Tibial nerve (tissue), 4 donors: ENCODE measurements around the gene AKNA. TPM values are rescaled to one million over a fixed set of nuclear protein-coding genes. Genes with fewer than 3 reads are reported as not detected.

ENCODE experiments used
- DNase-seq, 2 donors: peaks; one replicate each; pipeline ENCODE4 v3.0.0-alpha.2; 2019; ENCODE audit warnings: low spot score in 2 of 2
- H3K27ac ChIP-seq, 4 donors: fragments of 200-600 bp; sonication (generic) in 3 of 4; one replicate each; pipeline ENCODE4 v1.5.1; 2017 to 2019; ENCODE audit warnings: mild to moderate bottlenecking in 1 of 4
- H3K27me3 ChIP-seq, 2 donors: fragments of 200-600 bp; sonication (generic) in 1 of 2; one replicate each; pipeline versions ENCODE4 v1.5.1 to v1.6.0; 2017 to 2019
- H3K36me3 ChIP-seq, 3 donors: fragments of 200-600 bp; sonication (generic); one replicate each; pipeline ENCODE4 v1.5.1; 2018 to 2019
- H3K4me1 ChIP-seq, 4 donors: fragments of 200-600 bp; sonication (generic) in 3 of 4; one replicate each; pipeline ENCODE4 v1.5.1; 2017 to 2019
- H3K4me3 ChIP-seq, 4 donors: fragments of 200-600 bp; sonication (generic) in 3 of 4; one replicate each; pipeline ENCODE4 v1.5.1; 2017 to 2019; ENCODE audit warnings: mild to moderate bottlenecking in 1 of 4, moderate library complexity in 1 of 4
- H3K9me3 ChIP-seq, 4 donors: fragments of 200-600 bp; sonication (generic) in 3 of 4; one replicate each; pipeline ENCODE4 v1.5.1; 2017 to 2019
- CTCF ChIP-seq, 5 experiments: fragments of 200-600 bp in 3 of 5; fragments of 450-650 bp in 2 of 5; sonication (generic) in 3 of 5; IDR thresholded peaks; one replicate each; pipeline ENCODE4 v1.5.1; 2016 to 2019; ENCODE audit warnings: antibody characterized with exemption in 5 of 5, mild to moderate bottlenecking in 3 of 5, moderate library complexity in 2 of 5
- EP300 ChIP-seq, 2 donors: sonication (generic); formaldehyde crosslinking; IDR thresholded peaks; one replicate each; pipeline ENCODE4 v1.6.1; 2017; ENCODE audit warnings: antibody characterized with exemption in 2 of 2, mild to moderate bottlenecking in 1 of 2
- POLR2A ChIP-seq, 2 donors: fragments of 450-650 bp; IDR thresholded peaks; one replicate each; pipeline ENCODE4 v1.6.1; 2017; ENCODE audit warnings: antibody characterized with exemption in 2 of 2, mild to moderate bottlenecking in 2 of 2, moderate library complexity in 2 of 2
- WGBS, 2 donors: methylation state at CpG; one replicate each; pipeline ENCODE4 v1.1.5; 2018; 5-methylcytosine and 5-hydroxymethylcytosine counted together
- total RNA-seq, 4 donors: library from RNA; depleted of rRNA; stranded (reverse); fragments of >200 nt; gene quantifications; one replicate each; pipeline ENCODE4 v1.1.0, GENCODE V29; 2016

Gene AKNA
- total RNA-seq, 4 donors from 2014 or later, result 23.6 to 42.2 (median 36.6) TPM

GRCh38 chr9:114291886-114292590 is 95.7 kb downstream of the AKNA start:
- no peak for TF ChIP-seq CTCF (IDR thresholded peaks at IDR 0.05)
- no peak for TF ChIP-seq EP300 (IDR thresholded peaks at IDR 0.05)
- TF ChIP-seq POLR2A (IDR thresholded peaks at IDR 0.05), result no peak
- Histone ChIP-seq H3K4me3 (no peak overlapping the region), H3K27me3 (no peaks in the 10 kb centered on the region), H3K9me3 (peaks cover 0 to 15% (median 3%) of the 10 kb centered on the region in 4 donors), H3K27ac (no peak overlapping the region), H3K36me3 (peaks cover 0 to 70% (median 0%) of the 10 kb centered on the region in 3 donors), H3K4me1 (no peaks in the 10 kb centered on the region)
- peak in 1 of 2 donors; percentile 8 for DNase-seq
- WGBS, 2 donors, result 88 to 93% methylated on average over 11 of the region's 11 CpGs

GRCh38 chr9:114291064-114291474 is 96.7 kb downstream of the AKNA start:
- no peaks in the 10 kb centered on the region for H3K4me1 ChIP-seq
- peak; percentile 69 to 84 for DNase-seq
- TF ChIP-seq POLR2A (IDR thresholded peaks at IDR 0.05), result no peak
- TF ChIP-seq CTCF (IDR thresholded peaks at IDR 0.05), result peak; percentile 87 to 97 (median 93)

DNA sequence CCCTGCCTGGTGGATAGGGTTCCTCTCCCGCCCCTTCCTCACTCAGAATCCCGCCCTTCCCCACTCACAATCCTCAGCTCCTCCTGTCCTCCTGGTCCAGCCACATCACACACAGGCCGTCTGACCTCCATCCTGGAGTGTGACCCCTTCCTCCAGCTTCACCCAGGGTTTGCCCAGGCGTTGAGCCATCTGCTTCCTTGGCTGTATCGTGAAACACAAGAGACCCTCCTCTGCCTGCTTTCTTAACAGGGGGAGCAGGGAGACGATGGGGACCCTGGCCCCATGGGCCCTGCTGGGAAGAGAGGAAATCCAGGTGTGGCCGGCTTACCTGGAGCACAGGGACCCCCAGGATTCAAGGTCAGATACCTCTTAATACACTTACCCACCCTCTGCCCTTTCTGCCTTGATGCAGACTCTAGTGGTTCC is 97.2 kb downstream of the AKNA start:
- peaks cover 0 to 8% (median 3%) of the 10 kb centered on the region in 4 donors for H3K9me3 ChIP-seq
- 66 to 67% methylated on average over 7 of the region's 7 CpGs for WGBS, 2 donors
- TF ChIP-seq POLR2A (IDR thresholded peaks at IDR 0.05) (no peak), CTCF (IDR thresholded peaks at IDR 0.05) (no peak), EP300 (IDR thresholded peaks at IDR 0.05) (no peak)
- no peaks in the 10 kb centered on the region for H3K27me3 ChIP-seq
- peaks cover 0 to 55% (median 0%) of the 10 kb centered on the region in 3 donors for H3K36me3 ChIP-seq
- peak overlapping the region in 1 of 4 donors; percentile 30 for H3K27ac ChIP-seq
- DNase-seq, result no peak
- H3K4me3 ChIP-seq, result no peak overlapping the region
- peaks cover 0 to under 1% (median 0%) of the 10 kb centered on the region in 4 donors for H3K4me1 ChIP-seq

More at GRCh38 chr9:114291064-114291474, 96.7 kb downstream of the AKNA start:
- Histone ChIP-seq H3K9me3 (peaks cover 0 to 9% (median 3%) of the 10 kb centered on the region in 4 donors), H3K27ac (peak overlapping the region in 1 of 4 donors; percentile 30), H3K27me3 (no peaks in the 10 kb centered on the region), H3K36me3 (peaks cover 0 to 60% (median 0%) of the 10 kb centered on the region in 3 donors), H3K4me3 (no peak overlapping the region)
- 17 to 18% methylated on average over 12 of the region's 12 CpGs for WGBS, 2 donors

GRCh38 chr9:114289571-114290481 is 98.0 kb downstream of the AKNA start:
- WGBS, 2 donors, result 80 to 87% methylated on average over 13 of the region's 13 CpGs
- peak in 1 of 2 donors; percentile 7 for DNase-seq
- H3K9me3 ChIP-seq, result peaks cover 0 to 4% (median 1%) of the 10 kb centered on the region in 4 donors
- H3K4me3 ChIP-seq, result no peak overlapping the region
- TF ChIP-seq CTCF (IDR thresholded peaks at IDR 0.05), result no peak
- no peak for TF ChIP-seq EP300 (IDR thresholded peaks at IDR 0.05)
- TF ChIP-seq POLR2A (IDR thresholded peaks at IDR 0.05), result no peak
- peaks cover 0 to 48% (median 0%) of the 10 kb centered on the region in 3 donors for H3K36me3 ChIP-seq
- peak overlapping the region in 1 of 4 donors; percentile 30 for H3K27ac ChIP-seq
- H3K4me1 ChIP-seq, result peaks cover 0 to 5% (median 0%) of the 10 kb centered on the region in 4 donors
- H3K27me3 ChIP-seq, result no peaks in the 10 kb centered on the region
